GM18502 (cell line): ENCODE results near the gene CYSRT1.

Experiments used
- ATAC-seq: cut with Tn5 transposase; IDR thresholded peaks from one replicate; pipeline ENCODE4 v1.9.1; 2021; ENCODE audit warnings: mild to moderate bottlenecking; ENCODE audit not compliant: unreplicated experiment, poor library complexity

CYSRT1 gene

DNA sequence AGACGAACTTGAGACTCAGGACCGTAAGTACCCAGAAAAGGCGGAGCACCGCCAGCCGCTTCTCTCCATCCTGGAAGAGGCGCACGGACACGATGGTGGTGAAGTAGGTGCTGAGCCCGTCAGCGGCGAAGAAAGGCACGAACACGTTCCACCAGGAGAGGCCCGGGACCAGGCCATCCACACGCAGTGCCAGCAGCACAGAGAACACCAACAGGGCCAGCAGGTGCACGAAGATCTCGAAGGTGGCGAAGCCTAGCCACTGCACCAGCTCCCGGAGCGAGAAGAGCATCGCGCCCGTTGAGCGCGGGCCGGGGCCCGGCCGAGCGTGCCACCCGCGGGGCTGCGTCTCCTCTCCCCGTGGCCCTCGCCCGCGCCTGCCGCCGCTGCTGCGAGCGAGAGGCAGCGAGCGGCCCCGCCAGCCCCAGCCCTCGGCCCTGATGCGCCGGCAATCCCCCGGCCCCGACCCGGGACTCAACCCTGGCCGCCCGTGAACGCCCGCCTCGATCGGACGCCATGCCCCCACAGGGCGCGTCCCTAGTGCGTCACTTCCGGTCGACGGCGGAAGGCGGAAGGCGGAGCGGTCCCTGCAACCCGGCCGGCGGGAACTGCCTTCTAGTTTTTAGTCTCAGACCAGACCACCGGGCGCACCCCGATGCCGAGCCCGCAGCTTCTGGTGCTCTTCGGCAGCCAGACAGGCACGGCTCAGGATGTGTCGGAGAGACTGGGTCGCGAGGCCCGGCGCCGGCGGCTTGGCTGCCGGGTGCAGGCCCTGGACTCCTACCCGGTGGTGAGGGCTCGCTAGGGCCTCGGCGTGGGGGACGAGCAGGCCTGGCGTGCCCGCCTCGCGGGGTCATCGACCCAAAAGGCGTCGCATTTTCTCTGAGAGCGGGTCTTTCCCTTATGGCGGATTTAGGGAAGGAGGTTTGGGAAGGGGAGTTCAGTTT, 19.6 kb upstream of the CYSRT1 start, which contains the start of the genes NDOR1 and TMEM203:
NDOR1 (plus strand) TSS at position 575 of the 944 bp plus-strand sequence; CDS start at position 653, 78 bp downstream.
TMEM203 (minus strand) TSS at position 523 of the 944 bp plus-strand sequence; CDS start at position 289, 234 bp downstream.
- peak; percentile 59 for ATAC-seq

DNA sequence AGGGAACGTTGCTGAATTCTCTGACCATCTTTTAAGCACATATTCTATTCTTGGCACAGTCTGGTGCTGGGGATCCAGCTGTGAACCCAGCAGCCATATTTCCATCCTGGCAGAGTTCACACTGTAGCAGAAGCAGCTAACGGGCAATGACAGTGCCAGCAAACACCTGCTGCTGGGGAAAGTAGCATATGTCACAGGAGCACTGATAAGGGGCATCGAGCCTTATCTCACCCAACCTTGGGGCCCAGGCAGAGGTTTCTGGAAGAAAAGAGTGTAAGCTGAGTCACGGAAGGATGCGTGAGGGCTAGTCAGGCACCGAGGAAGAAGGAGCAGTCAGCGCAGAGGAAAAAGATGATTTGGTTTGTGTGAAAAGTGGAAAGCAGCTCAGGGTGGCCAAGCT, 18.4 kb upstream of the CYSRT1 start:
- ATAC-seq, result no peak

DNA sequence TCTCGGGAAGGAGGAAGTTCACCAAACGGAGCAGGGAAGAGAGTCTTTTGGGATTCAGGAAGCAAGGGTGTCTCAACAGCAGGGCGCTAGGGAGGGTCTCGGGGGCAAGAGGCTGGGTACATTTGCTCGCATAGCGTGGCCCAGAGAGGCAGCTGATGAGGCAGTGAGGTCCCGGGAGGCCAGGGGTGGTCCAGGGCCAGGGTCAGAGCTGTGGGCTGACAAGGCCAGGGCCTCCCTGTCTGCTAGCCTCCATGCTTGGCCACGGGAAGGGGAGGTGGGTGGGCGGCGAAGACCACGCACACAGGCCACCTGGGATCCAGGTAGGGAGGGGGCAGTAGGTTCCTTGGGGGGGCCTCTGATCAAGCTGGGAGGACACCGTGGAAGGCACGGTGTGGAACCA, 13.4 kb upstream of the CYSRT1 start:
- ATAC-seq, result no peak

DNA sequence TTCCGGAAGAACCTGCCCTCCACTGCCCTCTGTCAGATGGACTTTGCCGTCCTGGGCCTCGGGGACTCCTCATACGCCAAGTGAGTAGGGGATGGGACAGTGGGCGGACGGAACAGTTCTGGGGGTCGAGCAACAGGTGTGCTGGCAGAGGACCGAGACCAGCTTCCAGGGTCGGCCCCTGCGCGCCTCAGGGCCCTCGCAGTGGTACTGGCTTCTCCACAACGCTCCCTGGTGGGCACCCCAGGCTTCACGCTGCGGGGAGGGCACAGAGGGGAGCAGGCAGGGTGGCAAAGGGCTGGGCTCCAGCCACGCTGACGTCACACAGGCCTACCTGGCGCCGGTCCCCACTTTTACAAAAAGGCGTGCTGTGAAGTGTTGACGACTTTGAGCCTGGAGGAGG, 12.5 kb upstream of the CYSRT1 start:
- ATAC-seq, result no peak

DNA sequence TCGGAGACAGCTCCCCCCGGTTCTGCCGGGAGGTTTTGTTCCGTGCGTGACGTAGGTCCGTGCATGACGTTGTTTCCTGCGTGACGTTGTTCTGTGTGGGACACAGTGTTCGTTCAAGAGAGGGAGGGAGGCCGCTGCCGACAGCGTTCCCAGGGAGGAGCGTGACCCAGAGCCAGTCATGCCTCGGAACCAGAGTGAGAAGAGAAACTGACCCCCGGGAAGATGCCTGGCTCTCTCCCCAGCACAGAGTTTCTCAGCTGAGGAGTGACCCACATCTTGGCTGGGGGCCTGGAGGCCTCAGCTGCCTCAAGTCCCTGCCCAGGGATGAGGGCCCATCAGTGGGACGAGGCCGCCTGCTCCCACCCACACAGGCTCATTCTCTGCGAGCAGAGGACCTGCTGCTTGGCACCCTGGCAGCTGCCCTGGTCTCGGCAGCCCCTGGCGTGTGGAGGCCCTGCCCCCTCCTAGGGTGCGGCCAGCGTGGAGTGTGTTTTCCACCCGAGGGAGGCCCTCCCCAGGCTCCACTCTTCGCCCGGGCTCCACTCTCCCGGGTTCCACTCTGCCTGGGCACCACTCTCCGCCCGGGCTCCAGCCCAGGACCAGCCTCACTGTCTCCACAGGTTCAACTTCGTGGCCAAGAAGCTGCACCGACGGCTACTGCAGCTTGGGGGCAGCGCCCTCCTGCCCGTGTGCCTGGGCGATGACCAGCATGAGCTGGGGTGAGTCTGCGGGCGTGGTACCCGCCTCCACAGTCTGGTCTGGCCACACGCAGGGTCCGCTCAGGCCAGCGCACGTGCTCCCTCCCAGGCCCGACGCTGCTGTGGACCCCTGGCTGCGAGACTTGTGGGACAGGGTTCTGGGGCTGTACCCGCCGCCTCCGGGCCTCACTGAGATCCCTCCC, 11.6 kb upstream of the CYSRT1 start:
- ATAC-seq, result no peak

DNA sequence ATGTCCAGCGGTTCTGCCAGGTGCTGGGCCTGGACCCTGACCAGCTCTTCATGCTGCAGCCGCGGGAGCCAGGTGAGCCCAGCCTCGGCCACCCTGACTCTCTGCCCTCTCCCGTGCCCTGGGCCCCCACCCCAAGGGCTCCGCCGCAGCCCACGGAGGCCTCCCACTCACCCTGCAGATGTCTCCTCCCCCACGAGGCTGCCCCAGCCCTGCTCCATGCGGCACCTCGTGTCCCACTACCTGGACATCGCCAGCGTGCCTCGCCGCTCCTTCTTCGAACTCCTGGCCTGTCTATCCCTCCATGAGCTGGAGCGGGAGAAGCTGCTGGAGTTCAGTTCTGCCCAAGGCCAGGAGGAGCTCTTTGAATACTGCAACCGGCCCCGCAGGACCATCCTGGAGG, 10.4 kb upstream of the CYSRT1 start:
- no peak for ATAC-seq

DNA sequence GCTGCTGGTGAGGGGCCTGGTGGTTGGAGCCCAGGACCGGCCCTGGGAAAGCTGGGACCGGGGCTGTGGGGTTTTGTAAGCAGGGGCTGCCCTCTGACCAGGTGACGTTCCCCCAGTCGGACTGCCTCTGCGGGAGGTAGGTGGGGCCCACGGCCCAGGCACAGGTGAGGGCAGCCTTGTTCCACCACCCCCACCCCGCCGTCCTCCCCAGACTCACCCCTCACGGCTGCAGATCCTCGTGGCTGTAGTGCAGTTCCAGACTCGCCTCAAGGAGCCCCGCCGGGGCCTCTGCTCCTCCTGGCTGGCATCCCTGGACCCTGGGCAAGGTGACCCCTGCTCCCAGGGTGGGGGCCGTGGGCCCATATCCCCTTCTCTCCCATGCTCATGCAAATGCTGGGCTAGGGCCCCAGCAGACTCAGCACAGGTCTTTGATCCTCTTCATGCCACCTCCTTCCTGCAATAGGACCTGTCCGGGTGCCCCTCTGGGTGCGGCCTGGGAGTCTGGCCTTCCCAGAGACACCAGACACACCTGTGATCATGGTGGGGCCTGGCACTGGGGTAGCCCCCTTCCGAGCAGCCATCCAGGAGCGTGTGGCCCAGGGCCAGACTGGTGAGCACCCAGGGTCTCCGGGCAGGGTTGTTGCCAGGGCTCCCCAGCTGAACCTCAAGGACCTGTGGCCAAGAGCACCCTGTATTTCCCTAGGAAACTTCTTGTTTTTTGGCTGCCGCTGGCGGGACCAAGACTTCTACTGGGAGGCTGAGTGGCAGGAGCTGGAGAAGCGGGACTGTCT, 9.6 kb upstream of the CYSRT1 start:
- ATAC-seq, result no peak

DNA sequence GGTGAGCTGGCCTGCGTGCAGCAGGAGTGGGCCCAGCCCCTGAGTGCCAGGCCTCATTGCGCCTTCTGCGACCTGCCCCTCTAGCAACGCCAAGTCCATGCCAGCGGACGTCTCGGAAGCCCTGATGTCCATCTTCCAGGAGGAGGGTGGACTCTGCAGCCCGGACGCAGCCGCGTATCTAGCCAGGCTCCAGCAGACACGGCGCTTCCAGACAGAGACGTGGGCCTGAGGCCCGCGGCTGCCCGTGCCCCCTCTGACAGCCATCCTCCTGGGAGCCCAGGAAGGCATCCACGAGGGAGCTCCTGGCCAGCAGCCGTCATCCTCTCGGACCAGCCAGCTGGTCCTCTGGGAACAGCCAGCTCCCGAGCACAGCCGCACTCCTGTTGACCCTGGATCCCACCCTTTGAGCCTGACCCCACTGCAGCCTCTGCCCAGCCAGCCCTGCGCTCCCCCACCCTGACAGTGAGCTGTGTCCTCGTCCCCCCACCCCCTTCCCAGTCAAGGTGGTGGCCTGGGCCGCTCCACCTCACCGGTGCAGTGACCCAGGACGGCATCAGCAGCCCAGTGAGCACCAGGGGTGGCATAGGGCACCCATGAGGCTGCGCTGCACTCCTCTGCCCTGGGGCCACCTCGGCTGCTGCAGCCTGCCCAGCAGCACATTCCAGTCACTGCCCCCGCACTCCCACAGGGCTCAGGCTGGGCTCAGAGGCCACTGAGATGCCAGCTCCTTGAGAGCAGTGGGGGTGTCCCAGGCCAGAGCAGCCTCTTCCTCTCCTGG, 8.6 kb upstream of the CYSRT1 start:
- no peak for ATAC-seq

DNA sequence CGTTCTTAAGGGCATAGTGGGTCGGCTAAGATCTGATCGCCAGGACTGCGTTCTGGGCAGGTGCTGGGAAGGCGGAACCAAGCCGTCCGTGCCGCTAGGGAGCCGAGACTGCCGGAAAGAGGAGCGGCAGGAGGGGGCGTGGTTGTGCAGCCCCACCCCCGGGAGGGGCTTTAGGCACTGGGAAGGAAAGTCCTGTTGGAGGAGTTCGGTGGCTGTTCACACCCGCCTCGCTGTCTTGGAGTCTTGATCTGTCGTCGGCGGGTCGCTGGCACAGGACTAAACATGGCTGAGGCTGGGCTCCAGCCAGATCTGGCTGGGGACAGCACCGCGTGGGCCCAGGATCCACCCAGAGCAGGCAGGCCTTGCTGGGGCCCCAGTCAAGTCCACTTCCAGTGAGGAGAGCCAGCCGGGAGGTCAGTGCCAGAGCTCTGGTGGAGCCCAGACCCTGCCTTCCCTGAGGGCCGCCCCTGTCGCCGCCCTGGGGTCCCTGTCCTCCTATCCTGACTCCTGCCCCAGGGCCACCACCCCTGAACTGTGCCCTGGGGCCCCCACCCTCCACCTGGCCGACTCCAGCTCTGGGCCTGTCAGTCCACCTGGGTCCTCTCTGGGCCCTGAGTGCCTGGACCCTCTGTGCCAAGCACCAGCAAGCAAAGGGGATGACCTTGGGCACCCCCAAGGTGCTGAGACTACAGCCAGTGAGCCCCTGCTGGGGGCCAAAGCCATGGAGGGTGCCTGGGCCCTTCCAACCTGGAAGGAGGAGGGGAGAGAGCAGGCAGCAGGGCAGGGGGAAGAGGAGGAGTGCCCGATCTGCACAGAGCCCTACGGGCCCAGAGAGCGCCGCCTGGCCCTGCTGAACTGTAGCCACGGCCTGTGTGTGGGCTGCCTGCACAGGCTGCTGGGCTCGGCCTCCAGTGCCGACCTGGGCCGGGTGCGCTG, 7.4 kb upstream of the CYSRT1 start:
- no peak for ATAC-seq

DNA sequence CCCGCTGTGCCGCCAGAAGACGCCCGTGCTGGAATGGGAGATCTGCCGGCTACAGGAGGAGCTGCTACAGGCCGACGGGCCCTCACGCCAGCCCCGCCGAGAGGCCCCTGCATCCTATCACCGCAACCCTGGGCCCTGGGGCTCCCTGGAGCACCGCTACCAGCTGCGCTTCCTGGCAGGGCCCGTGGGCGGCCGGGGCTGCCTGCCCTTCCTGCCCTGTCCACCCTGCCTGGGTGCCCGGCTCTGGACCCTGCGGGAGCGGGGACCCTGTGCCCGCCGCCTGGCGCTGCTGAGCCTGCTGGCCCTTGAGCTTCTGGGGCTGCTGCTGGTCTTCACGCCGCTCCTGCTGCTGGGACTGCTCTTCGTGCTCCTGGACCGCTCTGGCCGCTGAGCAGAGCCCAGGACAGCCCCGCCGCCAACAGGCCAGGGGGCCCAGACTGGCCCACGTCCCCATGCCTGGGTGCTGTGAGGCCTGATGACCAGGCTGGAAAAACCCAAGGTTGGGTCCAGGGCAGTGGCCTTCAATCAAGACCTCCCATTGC, 6.7 kb upstream of the CYSRT1 start:
- no peak for ATAC-seq

DNA sequence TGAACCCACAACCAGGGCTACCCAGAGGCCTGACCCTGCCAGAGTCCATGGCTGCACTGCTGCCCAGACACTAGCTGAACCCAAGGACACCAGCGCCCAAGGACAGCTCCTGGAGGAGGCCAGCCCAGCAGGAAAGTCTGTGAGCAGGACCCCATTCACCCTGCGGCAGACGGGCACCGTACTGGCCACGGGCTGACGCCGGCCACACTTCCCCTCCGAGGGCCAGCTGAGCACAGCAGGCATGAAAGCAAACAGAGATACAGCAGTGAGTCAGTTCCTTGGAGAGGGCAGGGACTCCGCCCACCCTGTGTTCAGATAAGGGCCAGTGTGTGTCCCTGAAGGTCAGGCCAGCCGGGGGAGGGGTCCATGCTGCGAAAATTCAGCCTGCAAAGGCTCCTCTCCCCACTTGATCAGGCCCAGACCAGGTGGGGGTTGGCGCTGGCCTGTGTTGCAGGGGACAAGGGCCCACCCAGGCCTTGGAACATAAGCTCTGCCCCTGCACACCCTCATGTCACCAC, 6.2 kb upstream of the CYSRT1 start:
- no peak for ATAC-seq

DNA sequence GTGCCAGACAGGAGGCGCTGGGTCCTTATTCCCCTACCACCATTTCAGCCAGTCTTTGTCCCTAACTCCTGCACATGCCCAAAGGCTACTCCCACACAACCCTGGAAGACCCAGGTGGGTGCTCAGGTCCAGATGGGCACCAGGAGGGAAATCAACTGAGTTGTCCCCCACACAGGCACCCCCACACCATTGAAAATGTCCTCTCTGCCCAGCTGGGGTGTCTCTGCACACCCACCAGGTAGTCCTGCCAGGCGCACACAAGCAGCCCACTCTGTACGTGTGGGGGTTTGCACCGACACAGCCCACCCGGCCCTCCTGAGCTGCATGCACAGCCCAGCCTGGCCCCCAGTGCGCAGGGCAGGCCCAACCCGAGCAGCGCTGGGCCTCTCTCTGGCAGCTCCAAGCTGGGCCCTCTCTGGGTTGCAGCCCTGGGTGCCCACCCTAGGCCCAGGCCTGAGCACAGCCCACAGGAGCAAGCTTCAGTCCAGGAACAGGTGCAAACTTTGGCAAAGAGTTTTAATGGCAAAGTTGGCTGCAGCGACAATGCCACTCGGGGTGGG, 5.1 kb upstream of the CYSRT1 start:
- no peak for ATAC-seq

DNA sequence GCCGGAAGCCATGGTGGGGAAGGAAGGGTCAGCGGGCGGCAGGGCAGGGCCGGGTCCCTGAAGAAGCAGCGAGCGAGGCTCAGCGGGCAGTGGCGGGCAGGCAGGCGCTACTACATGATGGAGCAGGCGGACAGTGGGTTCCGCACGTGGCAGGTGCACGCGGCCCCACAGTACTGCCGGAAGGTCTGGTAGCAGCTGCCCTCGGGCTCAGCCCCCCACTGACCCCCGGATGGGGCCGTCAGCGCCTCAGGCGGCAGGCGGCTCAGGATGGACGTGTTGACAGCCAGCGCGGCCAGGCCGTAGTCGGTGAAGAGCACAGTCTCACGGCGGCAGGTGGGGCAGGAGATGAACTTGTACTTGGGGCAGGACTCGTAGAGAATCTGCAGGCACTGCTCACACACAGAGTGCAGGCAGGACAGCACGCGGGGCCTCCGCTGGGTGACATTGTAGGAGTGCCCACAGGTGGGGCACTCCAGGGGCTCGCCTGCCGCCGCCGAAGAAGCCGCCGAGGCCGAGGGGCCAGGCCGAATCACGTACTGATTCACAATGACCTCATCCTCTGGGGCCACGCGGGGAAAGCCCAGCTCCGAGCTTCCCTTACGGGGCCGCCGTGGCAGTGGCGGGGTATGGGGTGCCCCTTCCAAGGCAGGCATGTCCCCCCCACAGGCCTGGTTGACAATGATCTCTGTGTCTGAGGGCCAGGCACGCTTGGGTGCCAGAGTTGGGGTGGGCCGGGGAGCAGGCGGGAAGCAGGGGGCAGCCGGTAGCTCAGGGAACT, 4.5 kb upstream of the CYSRT1 start:
- no peak for ATAC-seq

DNA sequence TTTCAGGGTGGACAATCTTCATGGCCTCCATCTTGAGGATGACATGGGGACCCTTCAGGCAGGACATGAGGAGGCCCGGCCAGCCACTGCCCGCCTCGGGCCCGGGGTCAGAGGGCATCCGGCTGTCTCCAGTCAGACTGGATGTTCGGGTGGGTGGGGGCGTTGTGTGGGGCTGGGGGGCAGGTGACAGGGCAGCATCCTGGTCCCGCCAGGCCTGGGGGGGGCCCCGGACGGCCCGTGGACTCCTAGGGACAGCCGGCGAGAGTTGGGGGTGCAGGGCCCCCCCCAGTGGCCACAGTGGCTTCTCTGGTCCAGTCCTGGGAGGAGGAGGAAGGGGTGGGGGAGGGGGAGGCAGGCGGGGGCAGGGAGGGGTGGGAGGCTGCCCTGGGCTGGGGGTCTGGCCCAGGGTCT, 3.9 kb upstream of the CYSRT1 start:
- no peak for ATAC-seq

DNA sequence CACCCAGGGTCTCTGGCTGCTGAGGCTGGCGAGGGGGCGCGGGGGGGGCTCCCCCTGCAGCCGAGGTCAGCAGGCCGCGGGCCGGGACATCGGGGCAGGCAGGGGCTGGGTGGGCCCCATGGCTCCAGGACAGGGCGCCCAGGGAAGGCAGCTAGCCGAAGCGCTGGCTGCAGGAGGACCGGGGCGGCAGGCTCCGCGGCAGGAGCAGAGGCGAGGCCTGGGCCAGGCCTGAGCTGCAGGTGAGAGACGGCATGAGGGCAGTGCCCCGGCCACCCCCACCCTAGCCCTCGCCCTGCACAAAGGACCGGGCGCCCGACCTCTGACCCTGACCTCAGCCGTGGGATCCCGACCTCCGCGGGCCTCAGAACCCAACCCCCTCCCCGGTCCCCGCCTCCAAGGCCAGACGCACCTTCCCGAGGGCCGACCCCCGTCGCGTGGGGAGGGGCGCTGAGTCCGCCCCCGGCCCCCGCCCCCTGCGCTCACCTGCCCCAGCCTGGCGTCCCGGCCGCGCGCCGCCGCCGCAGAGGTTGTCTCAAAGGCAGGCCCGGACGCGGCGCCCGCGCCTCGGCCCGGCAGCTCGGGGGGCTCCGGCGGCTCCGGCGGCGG, 3.4 kb upstream of the CYSRT1 start:
- no peak for ATAC-seq
